WERI-Rb-1 (cell line): ENCODE data around the gene CLDN2.

Experiments
- DNase-seq: peaks from one replicate; pipeline ENCODE4 v3.0.0-alpha.2; 2020
- H3K27ac ChIP-seq: fragments of 250-450 bp; sonication (Bioruptor Pico); 2 replicates; pipeline ENCODE4 v1.5.1; 2020; ENCODE audit warnings: mild to moderate bottlenecking, moderate library complexity
- H3K27me3 ChIP-seq: fragments of 250-450 bp; sonication (Bioruptor Pico); 2 replicates; pipeline ENCODE4 v1.5.1; 2021; ENCODE audit warnings: mild to moderate bottlenecking, low read depth, moderate library complexity; ENCODE audit not compliant: insufficient read depth, severe bottlenecking
- H3K36me3 ChIP-seq: fragments of 250-450 bp; sonication (Bioruptor Pico); 2 replicates; pipeline ENCODE4 v1.5.1; 2020; ENCODE audit warnings: mild to moderate bottlenecking, moderate library complexity
- H3K4me3 ChIP-seq: 2 replicates; pipeline ENCODE4 v1.5.1; 2011; ENCODE audit warnings: low read depth, mild to moderate bottlenecking, control low read depth, low read length
- H3K9me3 ChIP-seq: fragments of 250-450 bp; sonication (Bioruptor Pico); 2 replicates; pipeline ENCODE4 v1.5.1; 2021; ENCODE audit warnings: mild to moderate bottlenecking, moderate library complexity; ENCODE audit not compliant: severe bottlenecking
- TF ChIP-seq, protein P1 (sequence below): IDR thresholded peaks from 2 replicates; pipeline ENCODE4 v1.5.1; 2011; ENCODE audit warnings: low read depth, mild to moderate bottlenecking, control low read depth, inconsistent platforms, low read length

CLDN2 gene

DNA sequence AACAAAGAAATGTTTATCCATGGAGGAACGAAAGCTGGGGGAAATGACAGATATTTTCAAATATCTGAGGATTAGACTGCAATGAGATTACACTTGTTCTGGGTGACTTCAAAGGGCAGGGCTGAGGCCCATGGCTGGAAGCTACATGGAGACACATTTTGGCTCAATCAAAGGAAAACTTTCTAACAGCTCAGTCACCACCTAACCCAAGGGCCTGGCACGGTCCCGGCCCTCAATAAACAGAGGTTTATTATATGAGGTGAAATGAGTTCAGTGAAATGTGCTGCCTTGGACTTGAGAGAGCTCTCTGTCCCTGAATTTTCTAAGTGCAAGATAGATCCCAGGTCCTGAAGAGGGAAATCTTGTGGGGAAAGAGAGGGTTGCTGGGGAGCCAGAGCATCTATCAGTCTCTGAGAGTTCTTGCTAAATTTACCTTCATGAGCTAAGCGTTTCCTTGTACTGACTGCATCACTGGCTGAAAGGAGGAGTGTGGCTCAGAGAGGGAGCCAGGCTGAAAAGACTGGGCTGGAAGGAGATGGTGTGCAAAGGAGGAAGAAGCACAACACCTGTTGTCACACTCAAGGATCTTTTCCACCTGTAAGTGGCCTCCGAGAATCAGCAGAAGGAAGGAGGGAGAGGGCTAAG, 15.0 kb upstream of the CLDN2 start:
- Histone ChIP-seq H3K36me3 (no peaks in the 10 kb centered on the region), H3K9me3 (no peaks in the 10 kb centered on the region), H3K4me3 (no peak overlapping the region), H3K27ac (no peak overlapping the region), H3K27me3 (peaks cover 3% of the 10 kb centered on the region)
- TF ChIP-seq, protein P1, sequence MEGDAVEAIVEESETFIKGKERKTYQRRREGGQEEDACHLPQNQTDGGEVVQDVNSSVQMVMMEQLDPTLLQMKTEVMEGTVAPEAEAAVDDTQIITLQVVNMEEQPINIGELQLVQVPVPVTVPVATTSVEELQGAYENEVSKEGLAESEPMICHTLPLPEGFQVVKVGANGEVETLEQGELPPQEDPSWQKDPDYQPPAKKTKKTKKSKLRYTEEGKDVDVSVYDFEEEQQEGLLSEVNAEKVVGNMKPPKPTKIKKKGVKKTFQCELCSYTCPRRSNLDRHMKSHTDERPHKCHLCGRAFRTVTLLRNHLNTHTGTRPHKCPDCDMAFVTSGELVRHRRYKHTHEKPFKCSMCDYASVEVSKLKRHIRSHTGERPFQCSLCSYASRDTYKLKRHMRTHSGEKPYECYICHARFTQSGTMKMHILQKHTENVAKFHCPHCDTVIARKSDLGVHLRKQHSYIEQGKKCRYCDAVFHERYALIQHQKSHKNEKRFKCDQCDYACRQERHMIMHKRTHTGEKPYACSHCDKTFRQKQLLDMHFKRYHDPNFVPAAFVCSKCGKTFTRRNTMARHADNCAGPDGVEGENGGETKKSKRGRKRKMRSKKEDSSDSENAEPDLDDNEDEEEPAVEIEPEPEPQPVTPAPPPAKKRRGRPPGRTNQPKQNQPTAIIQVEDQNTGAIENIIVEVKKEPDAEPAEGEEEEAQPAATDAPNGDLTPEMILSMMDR = no peak
- DNase-seq = no peak

- DNase-seq = no peak
Measured at GRCh38 chrX:106906361-106906760, 13.8 kb upstream of the CLDN2 start.

GRCh38 chrX:106912864-106913263, 7.3 kb upstream of the CLDN2 start:
- Histone ChIP-seq H3K9me3 (no peaks in the 10 kb centered on the region), H3K27me3 (peaks cover 5% of the 10 kb centered on the region), H3K4me3 (no peak overlapping the region), H3K36me3 (no peaks in the 10 kb centered on the region), H3K27ac (no peak overlapping the region)
- TF ChIP-seq, protein P1 = no peak
- DNase-seq = no peak

More at GRCh38 chrX:106906361-106906760, 13.8 kb upstream of the CLDN2 start:
- TF ChIP-seq, protein P1 = no peak
- H3K27ac ChIP-seq = no peak overlapping the region
- H3K27me3 ChIP-seq = peaks cover 5% of the 10 kb centered on the region
- H3K9me3 ChIP-seq = no peaks in the 10 kb centered on the region
- no peak overlapping the region for H3K4me3 ChIP-seq
- no peaks in the 10 kb centered on the region for H3K36me3 ChIP-seq

DNA sequence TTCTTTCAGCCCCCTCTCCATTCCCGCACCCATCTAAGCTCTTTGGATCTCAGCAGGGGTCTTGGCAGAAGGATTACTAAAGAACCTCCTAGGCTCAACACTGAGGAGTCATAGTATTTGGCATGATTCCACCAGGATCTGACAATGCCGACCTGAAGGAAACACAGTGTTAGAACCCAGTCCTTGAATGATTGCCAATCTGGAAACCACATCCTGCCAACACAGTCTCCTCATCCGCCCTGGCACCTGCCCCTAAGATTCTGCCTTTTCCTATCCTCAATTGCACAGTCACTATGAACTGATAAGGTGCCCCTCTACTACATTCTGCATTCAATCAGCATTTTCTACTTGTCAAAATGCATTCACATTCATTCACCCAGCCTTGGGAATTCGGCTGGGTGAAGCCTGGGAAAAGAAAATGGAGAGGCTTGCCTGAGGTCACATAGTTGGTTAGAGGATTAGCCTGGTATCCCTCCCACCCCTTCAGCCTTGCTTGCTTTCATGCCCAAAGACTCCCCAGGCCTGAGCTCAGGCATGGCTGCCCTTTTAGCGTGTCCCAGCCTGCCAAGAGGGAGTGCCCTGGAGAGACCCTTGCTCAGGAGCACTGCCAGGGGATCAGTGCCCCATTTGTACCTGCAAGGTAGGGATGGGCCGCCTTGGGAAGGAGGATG, 2.2 kb upstream of the CLDN2 start:
- Histone ChIP-seq H3K9me3 (no peaks in the 10 kb centered on the region), H3K36me3 (no peaks in the 10 kb centered on the region), H3K27ac (no peak overlapping the region), H3K27me3 (peaks cover 5% of the 10 kb centered on the region), H3K4me3 (no peak overlapping the region)
- TF ChIP-seq, protein P1 = no peak
- no peak for DNase-seq

DNA sequence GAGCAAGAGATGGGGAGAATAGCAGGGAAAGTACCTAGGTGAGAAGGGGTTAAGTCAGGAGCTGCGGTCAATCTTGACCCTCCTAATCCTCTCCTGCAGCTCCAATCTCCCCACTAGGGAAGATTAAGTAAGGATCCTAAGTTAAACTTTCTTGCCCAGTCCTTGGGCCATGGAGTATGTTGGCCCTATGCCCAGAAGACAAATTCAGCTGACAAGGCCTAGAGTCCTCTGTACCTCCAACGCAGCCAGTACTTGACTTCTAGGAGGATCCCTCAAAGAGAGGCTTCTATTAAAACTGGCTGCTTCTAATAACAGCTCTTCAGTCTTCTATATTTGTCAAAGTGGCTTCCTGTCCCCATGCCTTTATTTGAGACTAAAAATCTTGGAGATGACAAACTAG, 1.4 kb downstream of the CLDN2 start:
- no peaks in the 10 kb centered on the region for H3K36me3 ChIP-seq
- no peak overlapping the region for H3K4me3 ChIP-seq
- DNase-seq = no peak
- peaks cover 11% of the 10 kb centered on the region for H3K27me3 ChIP-seq
- H3K9me3 ChIP-seq = no peaks in the 10 kb centered on the region
- TF ChIP-seq, protein P1 = no peak
- H3K27ac ChIP-seq = no peak overlapping the region
